Epithelial cell of proximal tubule (primary cell): ENCODE measurements around the gene IL19. TPM values are rescaled to one million over a fixed set of nuclear protein-coding genes. Genes with fewer than 3 reads are reported as not detected.

Experiments used
- DNase-seq: peaks from one replicate; pipeline ENCODE4 v3.0.0-alpha.2; 2011; ENCODE audit warnings: low read depth
- H3K4me3 ChIP-seq: 2 replicates; pipeline ENCODE4 v1.5.1; 2011; ENCODE audit warnings: low read depth, mild to moderate bottlenecking, low read length
- CTCF ChIP-seq: conservative IDR thresholded peaks from 2 replicates; pipeline ENCODE4 v1.5.1; 2012; ENCODE audit warnings: low read depth, mild to moderate bottlenecking, low read length
- total RNA-seq: library from RNA; depleted of rRNA; stranded (reverse); fragments of >200 nt; gene quantifications from 2 replicates; pipeline ENCODE4 v1.2.3, GENCODE V29; 2015

The IL19 gene
- total RNA-seq, 1 donor from 2014 or later: not detected

GRCh38 chr1:206742719-206743383 lies 27.7 kb upstream of the IL19 start:
- no peak for DNase-seq
- no peak overlapping the region for H3K4me3 ChIP-seq
- TF ChIP-seq CTCF: no peak

GRCh38 chr1:206744683-206745082 lies 25.9 kb upstream of the IL19 start:
- DNase-seq: no peak
- no peak for TF ChIP-seq CTCF
- H3K4me3 ChIP-seq: no peak overlapping the region

GRCh38 chr1:206745301-206745700 lies 25.3 kb upstream of the IL19 start:
- no peak for DNase-seq
- no peak for TF ChIP-seq CTCF
- no peak overlapping the region for H3K4me3 ChIP-seq

- TF ChIP-seq CTCF: no peak
- no peak for DNase-seq
- H3K4me3 ChIP-seq: no peak overlapping the region
Measured at GRCh38 chr1:206748348-206749030, 22.1 kb upstream of the IL19 start.

GRCh38 chr1:206751891-206752290 lies 18.7 kb upstream of the IL19 start:
- no peak for TF ChIP-seq CTCF
- no peak for DNase-seq
- no peak overlapping the region for H3K4me3 ChIP-seq

GRCh38 chr1:206752481-206752880 lies 18.1 kb upstream of the IL19 start:
- no peak for TF ChIP-seq CTCF
- H3K4me3 ChIP-seq: no peak overlapping the region
- no peak for DNase-seq

- H3K4me3 ChIP-seq: no peak overlapping the region
- DNase-seq: no peak
- TF ChIP-seq CTCF: no peak
Measured at GRCh38 chr1:206753141-206753540, 17.4 kb upstream of the IL19 start.
